ENCODE data around the gene PLXNA1.

PLXNA1 gene

GRCh38 chr3:126998728-126999127 lies 15.8 kb downstream of the PLXNA1 start:
- Histone ChIP-seq H3K9ac (ENCODE audit: low read depth, low read length, poor library complexity, severe bottlenecking) (no peak overlapping the region), H3K9me3 (ENCODE audit: insufficient read depth, low read depth, low read length) (no peaks in the 10 kb centered on the region), H3K27me3 (ENCODE audit: insufficient read depth, low read length, poor library complexity, severe bottlenecking) (no peaks in the 10 kb centered on the region), H3F3A (ENCODE audit: low read depth) (no peaks in the 10 kb centered on the region), H3K36me3 (ENCODE audit: insufficient read depth, low read length) (no peaks in the 10 kb centered on the region), H3K79me2 (ENCODE audit: insufficient read depth, low read length) (no peaks in the 10 kb centered on the region), H4K20me1 (ENCODE audit: insufficient read depth, low read length, poor library complexity, severe bottlenecking) (no peaks in the 10 kb centered on the region), H3K4me2 (ENCODE audit: low read depth, low read length, poor library complexity, severe bottlenecking) (no peak overlapping the region), H3K4me1 (ENCODE audit: insufficient read depth, low read length, poor library complexity, severe bottlenecking) (no peaks in the 10 kb centered on the region), H3K4me3 (ENCODE audit: low read length, poor library complexity, severe bottlenecking) (no peak overlapping the region), H2AFZ (ENCODE audit: low read length) (no peak overlapping the region), H3K9me2 (replicated peaks; ENCODE audit: low read depth, low read length) (no peaks in the 10 kb centered on the region)
- no peak for TF ChIP-seq CTCF (conservative IDR thresholded peaks at IDR 0.05; ENCODE audit: low read length)
- TF ChIP-seq EZH2phosphoT487 (IDR thresholded peaks at IDR 0.05; ENCODE audit: borderline replicate concordance), result no peak

- H3F3A ChIP-seq (ENCODE audit: low read depth), result no peaks in the 10 kb centered on the region
- no peaks in the 10 kb centered on the region for H3K27me3 ChIP-seq (ENCODE audit: insufficient read depth, low read length, poor library complexity, severe bottlenecking)
- H3K79me2 ChIP-seq (ENCODE audit: insufficient read depth, low read length), result no peaks in the 10 kb centered on the region
- no peak for TF ChIP-seq EZH2phosphoT487 (IDR thresholded peaks at IDR 0.05; ENCODE audit: borderline replicate concordance)
- no peak for TF ChIP-seq CTCF (conservative IDR thresholded peaks at IDR 0.05; ENCODE audit: low read length)
- no peak overlapping the region for H3K4me2 ChIP-seq (ENCODE audit: low read depth, low read length, poor library complexity, severe bottlenecking)
- no peaks in the 10 kb centered on the region for H4K20me1 ChIP-seq (ENCODE audit: insufficient read depth, low read length, poor library complexity, severe bottlenecking)
- H3K4me3 ChIP-seq (ENCODE audit: low read length, poor library complexity, severe bottlenecking), result no peak overlapping the region
- H3K9ac ChIP-seq (ENCODE audit: low read depth, low read length, poor library complexity, severe bottlenecking), result no peak overlapping the region
- H3K36me3 ChIP-seq (ENCODE audit: insufficient read depth, low read length), result no peaks in the 10 kb centered on the region
- no peak overlapping the region for H2AFZ ChIP-seq (ENCODE audit: low read length)
- no peaks in the 10 kb centered on the region for H3K9me2 ChIP-seq (replicated peaks; ENCODE audit: low read depth, low read length)
- H3K9me3 ChIP-seq (ENCODE audit: insufficient read depth, low read depth, low read length), result no peaks in the 10 kb centered on the region
- H3K4me1 ChIP-seq (ENCODE audit: insufficient read depth, low read length, poor library complexity, severe bottlenecking), result no peaks in the 10 kb centered on the region
Observed at GRCh38 chr3:126999383-126999782, 16.5 kb downstream of the PLXNA1 start.

GRCh38 chr3:127000119-127000518 lies 17.2 kb downstream of the PLXNA1 start:
- no peaks in the 10 kb centered on the region for H3K36me3 ChIP-seq (ENCODE audit: insufficient read depth, low read length)
- no peaks in the 10 kb centered on the region for H3K9me2 ChIP-seq (replicated peaks; ENCODE audit: low read depth, low read length)
- no peaks in the 10 kb centered on the region for H4K20me1 ChIP-seq (ENCODE audit: insufficient read depth, low read length, poor library complexity, severe bottlenecking)
- no peaks in the 10 kb centered on the region for H3K27me3 ChIP-seq (ENCODE audit: insufficient read depth, low read length, poor library complexity, severe bottlenecking)
- no peaks in the 10 kb centered on the region for H3K4me1 ChIP-seq (ENCODE audit: insufficient read depth, low read length, poor library complexity, severe bottlenecking)
- H3K9ac ChIP-seq (ENCODE audit: low read depth, low read length, poor library complexity, severe bottlenecking), result no peak overlapping the region
- no peaks in the 10 kb centered on the region for H3K9me3 ChIP-seq (ENCODE audit: insufficient read depth, low read depth, low read length)
- H3F3A ChIP-seq (ENCODE audit: low read depth), result no peaks in the 10 kb centered on the region
- no peak overlapping the region for H3K4me2 ChIP-seq (ENCODE audit: low read depth, low read length, poor library complexity, severe bottlenecking)
- TF ChIP-seq CTCF (conservative IDR thresholded peaks at IDR 0.05; ENCODE audit: low read length), result no peak
- no peak for TF ChIP-seq EZH2phosphoT487 (IDR thresholded peaks at IDR 0.05; ENCODE audit: borderline replicate concordance)
- no peak overlapping the region for H3K4me3 ChIP-seq (ENCODE audit: low read length, poor library complexity, severe bottlenecking)
- H3K79me2 ChIP-seq (ENCODE audit: insufficient read depth, low read length), result no peaks in the 10 kb centered on the region
- H2AFZ ChIP-seq (ENCODE audit: low read length), result no peak overlapping the region

Measured in Loucy (cell line).